HepG2 (cell line): Measurements from ENCODE around the gene TTF2.

Experiments used
- NR1H2 ChIP-seq: sonication (generic); formaldehyde crosslinking; IDR thresholded peaks from 2 replicates; pipeline ENCODE4 v1.8.1; 2022; ENCODE audit warnings: low read depth, missing genetic modification reagents, borderline replicate concordance
- POLR2AphosphoS5 ChIP-seq: IDR thresholded peaks from 2 replicates; pipeline ENCODE4 v1.6.1; 2012; ENCODE audit warnings: low read depth, low read length
- ZNF263 ChIP-seq: sonication (generic); formaldehyde crosslinking; IDR thresholded peaks from 2 replicates; pipeline ENCODE4 v1.4.0; 2020; ENCODE audit warnings: missing genetic modification reagents

DNA sequence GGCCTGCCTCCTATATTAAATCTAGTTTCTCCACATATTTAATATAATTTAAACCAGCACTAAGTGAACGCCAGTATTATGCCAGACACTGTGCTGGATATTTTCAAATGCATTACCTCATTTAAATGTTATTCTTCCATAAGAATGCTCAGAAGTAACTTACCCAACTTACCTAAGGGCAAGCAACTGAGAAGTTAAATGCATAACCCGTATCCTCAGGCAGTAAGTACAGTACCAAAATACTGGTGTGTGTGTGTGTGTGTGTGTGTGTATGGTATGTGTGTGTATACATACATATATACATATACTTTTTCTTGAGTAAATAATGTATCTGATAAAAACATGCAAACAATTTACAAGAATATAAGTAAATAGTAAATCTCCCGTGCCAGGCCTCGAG, 70.4 kb downstream of the TTF2 start:
- TF ChIP-seq ZNF263 (CRISPR knock-in tag) = no peak
- no peak for TF ChIP-seq POLR2AphosphoS5
- TF ChIP-seq NR1H2 (CRISPR knock-in tag) = no peak
